MM.1S (cell line): ENCODE measurements around the gene SPAG16.

Experiments
- CTCF ChIP-seq: fragments of 300-600 bp; sonication (generic); IDR thresholded peaks from 2 replicates; pipeline ENCODE4 v1.5.1; 2016; ENCODE audit warnings: antibody characterized with exemption, low read length, mixed read lengths
- EZH2 ChIP-seq: fragments of 300-600 bp; sonication (generic); optimal IDR thresholded peaks from 2 replicates; pipeline ENCODE3; 2017; ENCODE audit warnings: low read depth, mild to moderate bottlenecking, antibody characterized with exemption, low read length, mixed read lengths

GRCh38 chr2:214215107-214215506, 930.8 kb downstream of the SPAG16 start:
- TF ChIP-seq CTCF (no peak), EZH2 (no peak)
